B cell (primary cell): ENCODE measurements around the gene C6orf15. TPM values are rescaled to one million over a fixed set of nuclear protein-coding genes. Genes with fewer than 3 reads are reported as not detected.

Experiments
- ATAC-seq: fragments of 200-7000 bp; cut with Tn5 transposase; one replicate; pipeline ENCODE4 v1.10.0; 2021; ENCODE audit warnings: low read depth, mild to moderate bottlenecking, moderate number of reproducible peaks, moderate library complexity
- CTCF ChIA-PET: fragments of 350-600 bp; sonication (Branson Sonifier 250); formaldehyde crosslinking; loops from one replicate; lab custom pipeline; 2021; ENCODE audit warnings: antibody characterized with exemption, inconsistent platforms; lab: Charles Lee
- POLR2A ChIA-PET: fragments of 350-600 bp; sonication (Branson Sonifier 250); formaldehyde crosslinking; loops from one replicate; lab custom pipeline; 2021; ENCODE audit warnings: antibody characterized with exemption; lab: Charles Lee
- DNase-seq: peaks from one replicate; pipeline ENCODE4 v3.0.0; 2013
- H2AFZ ChIP-seq: 2 replicates; pipeline ENCODE4 v1.6.1; 2012; ENCODE audit warnings: mild to moderate bottlenecking, low read depth, low read length; ENCODE audit not compliant: insufficient read depth, poor library complexity, severe bottlenecking
- H3K27ac ChIP-seq, 2 donors: 1 replicate in 1 of 2; 2 replicates in 1 of 2; pipeline ENCODE4 v1.5.1; 2012 to 2013; ENCODE audit warnings: low read length in 2 of 2, mild to moderate bottlenecking in 2 of 2, moderate library complexity in 1 of 2
- H3K27me3 ChIP-seq, 4 experiments: fragments of 200-600 bp in 1 of 4; sonication (generic) in 1 of 4; replicated peaks in 1 of 4; 1 replicate in 2 of 4; 2 replicates in 2 of 4; pipeline versions ENCODE4 v1.6.1 to v1.7.0; 2013 to 2016; ENCODE audit warnings: low read length in 3 of 4, mild to moderate bottlenecking in 2 of 4, mixed read lengths in 1 of 4, moderate library complexity in 1 of 4; ENCODE audit not compliant: insufficient read depth in 4 of 4, control insufficient read depth in 3 of 4; ENCODE audit errors: control extremely low read depth in 1 of 4
- H3K36me3 ChIP-seq, 2 experiments: replicated peaks in 1 of 2; 1 replicate in 1 of 2; 2 replicates in 1 of 2; pipeline versions ENCODE4 v1.6.1 to v1.7.1; 2013; ENCODE audit warnings: low read length in 1 of 2; ENCODE audit not compliant: insufficient read depth in 2 of 2, control insufficient read depth in 1 of 2; ENCODE audit errors: control extremely low read depth in 1 of 2, extremely low read depth in 1 of 2
- H3K4me1 ChIP-seq, 2 donors: fragments of 200-600 bp in 1 of 2; sonication (generic) in 1 of 2; 1 replicate in 1 of 2; 2 replicates in 1 of 2; pipeline versions ENCODE4 v1.5.1 to v1.6.1; 2013 to 2017; ENCODE audit warnings: low read length in 2 of 2; ENCODE audit not compliant: control insufficient read depth in 2 of 2, insufficient read depth in 2 of 2
- H3K4me2 ChIP-seq: replicated peaks from 2 replicates; pipeline ENCODE3; 2012; ENCODE audit warnings: mild to moderate bottlenecking, low read depth, low read length; ENCODE audit not compliant: poor library complexity, severe bottlenecking
- H3K4me3 ChIP-seq, 5 experiments: fragments of 200-600 bp in 1 of 5; sonication (generic) in 1 of 5; 1 replicate in 3 of 5; 2 replicates in 2 of 5; pipeline versions ENCODE4 v1.5.1 to v1.7.0; 2011 to 2016; ENCODE audit warnings: low read length in 4 of 5, mild to moderate bottlenecking in 4 of 5, low read depth in 2 of 5, control low read depth in 1 of 5, moderate library complexity in 1 of 5; ENCODE audit not compliant: insufficient read depth in 1 of 5; ENCODE audit errors: control extremely low read depth in 1 of 5, extremely low read depth in 1 of 5
- H3K79me2 ChIP-seq: fragments of 200-600 bp; sonication (generic); one replicate; pipeline ENCODE4 v1.6.0; 2016; ENCODE audit warnings: low read length; ENCODE audit not compliant: control insufficient read depth, insufficient read depth
- H3K9ac ChIP-seq: fragments of 200-600 bp; sonication (generic); 2 replicates; pipeline ENCODE4 v1.6.1; 2017; ENCODE audit warnings: mild to moderate bottlenecking, low read length, moderate library complexity
- H3K9me3 ChIP-seq, 3 donors: one replicate each; pipeline versions ENCODE4 v1.6.1 to v1.7.1; 2013; ENCODE audit warnings: low read length in 2 of 3; ENCODE audit not compliant: control insufficient read depth in 2 of 3, insufficient read depth in 1 of 3; ENCODE audit errors: control extremely low read depth in 1 of 3
- H4K20me1 ChIP-seq: 2 replicates; pipeline ENCODE4 v1.6.0; 2012; ENCODE audit warnings: mild to moderate bottlenecking, low read length; ENCODE audit not compliant: insufficient read depth, control insufficient read depth, poor library complexity, severe bottlenecking
- H3K27ac Mint-ChIP-seq: one replicate; pipeline ENCODE4 v1.8.0; 2021; ENCODE audit warnings: mixed read lengths
- H3K27me3 Mint-ChIP-seq: one replicate; pipeline ENCODE4 v1.8.0; 2021; ENCODE audit warnings: mixed read lengths
- H3K4me1 Mint-ChIP-seq: one replicate; pipeline ENCODE4 v1.8.0; 2021; ENCODE audit warnings: mixed read lengths
- H3K4me3 Mint-ChIP-seq: one replicate; pipeline ENCODE4 v1.8.0; 2021; ENCODE audit warnings: mixed read lengths
- H3K9me3 Mint-ChIP-seq: one replicate; pipeline ENCODE4 v1.8.0; 2022; ENCODE audit warnings: mixed read lengths; ENCODE audit not compliant: insufficient read depth
- EZH2 ChIP-seq: IDR thresholded peaks from 2 replicates; pipeline ENCODE4 v1.6.1; 2012; ENCODE audit warnings: borderline replicate concordance, low read depth, mild to moderate bottlenecking, moderate library complexity, low read length; ENCODE audit not compliant: insufficient read depth, poor library complexity, severe bottlenecking
- WGBS: methylation state at CpG from one replicate; pipeline ENCODE4 v1.1.5; 2013; ENCODE audit warnings: missing lambda C conversion rate; ENCODE audit not compliant: insufficient coverage; 5-methylcytosine and 5-hydroxymethylcytosine counted together
- intact Hi-C: fragments of 100-400 bp; cut with micrococcal nuclease; formaldehyde crosslinking; loops from one replicate; pipeline ENCODE4 v1.10.0; 2022
- polyA plus RNA-seq: library from polyadenylated mRNA; depleted of rRNA; stranded (reverse); fragments of >200 nt; gene quantifications from 2 replicates; pipeline ENCODE4 v1.2.3, GENCODE V29; 2012
- total RNA-seq, 2 donors: library from RNA; stranded (reverse); fragments of 120-200 nt in 1 of 2; gene quantifications; 1 replicate in 1 of 2; 2 replicates in 1 of 2; pipeline versions ENCODE4 v1.2.3 to v1.2.4, GENCODE V29; 2013 to 2022
- TF ChIP-seq, protein P1 (sequence below): fragments of 200-600 bp; IDR thresholded peaks from one replicate; pipeline ENCODE4 v1.8.0; 2022; ENCODE audit warnings: antibody characterized with exemption, mild to moderate bottlenecking

The C6orf15 gene
- total and polyA plus RNA-seq, 2 donors (not counting 1 experiment from before 2014, with no cell fraction given) = not detected

DNA sequence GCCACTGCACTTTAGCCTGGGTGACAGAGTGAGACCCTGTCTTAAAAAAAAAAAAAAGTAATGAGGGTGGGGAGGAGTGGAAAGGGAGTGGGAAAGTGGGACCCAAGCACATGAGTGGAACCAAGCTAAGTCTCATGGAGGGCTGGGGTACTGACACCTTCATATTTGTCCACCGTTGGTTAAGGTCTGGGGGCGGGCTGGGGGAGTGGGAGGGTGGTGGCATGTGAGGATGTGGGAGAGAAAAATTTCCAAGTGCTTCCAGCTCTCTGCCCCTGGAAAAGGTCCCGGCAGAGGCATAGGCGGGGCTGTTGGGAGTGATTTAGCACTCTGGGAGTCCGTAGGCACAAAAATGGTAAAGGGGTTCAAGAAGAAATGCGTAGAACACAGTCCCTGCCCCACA is 20.4 kb upstream of the C6orf15 start:
- H3K4me3 Mint-ChIP-seq = no peak overlapping the region
- H3K9me3 Mint-ChIP-seq = no peaks in the 10 kb centered on the region
- Histone ChIP-seq H3K27ac (no peak overlapping the region), H4K20me1 (no peaks in the 10 kb centered on the region), H2AFZ (no peak overlapping the region), H3K79me2 (no peaks in the 10 kb centered on the region), H3K36me3 (no peaks in the 10 kb centered on the region), H3K4me1 (peaks cover 3 to 7% of the 10 kb centered on the region in 2 donors), H3K27me3 (peaks cover 0 to 7% (median 0%) of the 10 kb centered on the region in 4 experiments), H3K9ac (no peak overlapping the region), H3K4me3 (no peak overlapping the region), H3K9me3 (no peaks in the 10 kb centered on the region), H3K4me2 (no peak overlapping the region)
- TF ChIP-seq, protein P1, sequence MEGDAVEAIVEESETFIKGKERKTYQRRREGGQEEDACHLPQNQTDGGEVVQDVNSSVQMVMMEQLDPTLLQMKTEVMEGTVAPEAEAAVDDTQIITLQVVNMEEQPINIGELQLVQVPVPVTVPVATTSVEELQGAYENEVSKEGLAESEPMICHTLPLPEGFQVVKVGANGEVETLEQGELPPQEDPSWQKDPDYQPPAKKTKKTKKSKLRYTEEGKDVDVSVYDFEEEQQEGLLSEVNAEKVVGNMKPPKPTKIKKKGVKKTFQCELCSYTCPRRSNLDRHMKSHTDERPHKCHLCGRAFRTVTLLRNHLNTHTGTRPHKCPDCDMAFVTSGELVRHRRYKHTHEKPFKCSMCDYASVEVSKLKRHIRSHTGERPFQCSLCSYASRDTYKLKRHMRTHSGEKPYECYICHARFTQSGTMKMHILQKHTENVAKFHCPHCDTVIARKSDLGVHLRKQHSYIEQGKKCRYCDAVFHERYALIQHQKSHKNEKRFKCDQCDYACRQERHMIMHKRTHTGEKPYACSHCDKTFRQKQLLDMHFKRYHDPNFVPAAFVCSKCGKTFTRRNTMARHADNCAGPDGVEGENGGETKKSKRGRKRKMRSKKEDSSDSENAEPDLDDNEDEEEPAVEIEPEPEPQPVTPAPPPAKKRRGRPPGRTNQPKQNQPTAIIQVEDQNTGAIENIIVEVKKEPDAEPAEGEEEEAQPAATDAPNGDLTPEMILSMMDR = no peak
- TF ChIP-seq EZH2 = no peak
- ATAC-seq = no peak
- DNase-seq = no peak
- intact Hi-C loops = no loop called here
- peaks cover 8% of the 10 kb centered on the region for H3K4me1 Mint-ChIP-seq
- 90% methylated on average over 5 of the region's 6 CpGs for WGBS
- CTCF ChIA-PET = interaction anchor here (1.2 to 10.4 kb wide), 5 partner anchors 38 to 254 kb away, joined by 3 to 133 read pairs (median 4); no protein-coding TSS in a partner anchor
- POLR2A ChIA-PET = no interaction called here
- H3K27ac Mint-ChIP-seq = no peak overlapping the region
- peaks cover 18% of the 10 kb centered on the region for H3K27me3 Mint-ChIP-seq

DNA sequence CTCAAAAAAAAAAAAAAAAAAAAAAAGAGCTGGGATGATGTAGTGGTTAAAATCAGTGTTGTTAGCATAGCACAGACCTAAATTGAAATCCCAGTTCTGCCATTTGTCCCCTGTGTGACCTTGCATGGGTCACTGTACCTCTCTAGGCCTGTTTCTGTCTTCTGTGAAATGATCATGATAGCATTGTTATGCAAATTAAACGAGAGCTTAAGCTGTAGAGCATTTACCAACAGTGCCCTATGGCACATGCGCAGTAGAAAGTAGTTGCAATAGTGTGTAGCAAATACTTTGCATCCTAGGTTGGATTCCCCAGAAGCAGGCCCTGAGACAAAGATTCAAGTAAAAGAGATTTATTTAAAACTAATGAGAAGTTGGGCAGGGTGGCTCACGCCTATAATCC is 19.2 kb upstream of the C6orf15 start:
- Histone ChIP-seq H3K4me2 (no peak overlapping the region), H3K4me3 (no peak overlapping the region), H4K20me1 (no peaks in the 10 kb centered on the region), H3K9me3 (no peaks in the 10 kb centered on the region), H3K79me2 (no peaks in the 10 kb centered on the region), H3K4me1 (peaks cover 0 to 3% of the 10 kb centered on the region in 2 donors), H2AFZ (no peak overlapping the region), H3K9ac (no peak overlapping the region), H3K36me3 (no peaks in the 10 kb centered on the region), H3K27me3 (peaks cover 0 to 7% (median 0%) of the 10 kb centered on the region in 4 experiments), H3K27ac (no peak overlapping the region)
- ChIA-PET POLR2A (interaction anchor here (0.6 kb wide), 2 partner anchors 52 to 216 kb away, joined by 3 to 6 read pairs; no protein-coding TSS in a partner anchor), CTCF (interaction anchor here (0.7 to 10.4 kb wide), 5 partner anchors 11 to 255 kb away, joined by 3 to 133 read pairs (median 6); no protein-coding TSS in a partner anchor)
- peaks cover 4% of the 10 kb centered on the region for H3K4me1 Mint-ChIP-seq
- DNase-seq (no peak), ATAC-seq (no peak)
- no peak overlapping the region for H3K27ac Mint-ChIP-seq
- no peaks in the 10 kb centered on the region for H3K9me3 Mint-ChIP-seq
- no peak for TF ChIP-seq EZH2
- TF ChIP-seq, protein P1 = no peak
- 94% methylated on average over 2 of the region's 3 CpGs for WGBS
- intact Hi-C loops = no loop called here
- H3K4me3 Mint-ChIP-seq = no peak overlapping the region
- H3K27me3 Mint-ChIP-seq = peaks cover 19% of the 10 kb centered on the region
